MM.1S (cell line): Measurements from ENCODE around the gene SEC24D.

Source experiments
- CTCF ChIP-seq: fragments of 300-600 bp; sonication (generic); IDR thresholded peaks from 2 replicates; pipeline ENCODE4 v1.5.1; 2016; ENCODE audit warnings: antibody characterized with exemption, low read length, mixed read lengths
- EZH2 ChIP-seq: fragments of 300-600 bp; sonication (generic); optimal IDR thresholded peaks from 2 replicates; pipeline ENCODE3; 2017; ENCODE audit warnings: low read depth, mild to moderate bottlenecking, antibody characterized with exemption, low read length, mixed read lengths

- no peak for TF ChIP-seq CTCF
- TF ChIP-seq EZH2, result no peak
Observed at GRCh38 chr4:118816538-118817177, 19.3 kb downstream of the SEC24D start.
